Midbrain (tissue), 1 donor: ENCODE measurements around the gene DIP2C.
"Not testable (repeated sequence)": the region's sequence is repeated elsewhere in the genome, so short reads cannot be mapped to it uniquely, and the experiment has no call there.

ENCODE experiments used
- DNase-seq: peaks from one replicate; lab custom pipeline; 2025; lab: John Stamatoyannopoulos, UW

Gene DIP2C

DNA sequence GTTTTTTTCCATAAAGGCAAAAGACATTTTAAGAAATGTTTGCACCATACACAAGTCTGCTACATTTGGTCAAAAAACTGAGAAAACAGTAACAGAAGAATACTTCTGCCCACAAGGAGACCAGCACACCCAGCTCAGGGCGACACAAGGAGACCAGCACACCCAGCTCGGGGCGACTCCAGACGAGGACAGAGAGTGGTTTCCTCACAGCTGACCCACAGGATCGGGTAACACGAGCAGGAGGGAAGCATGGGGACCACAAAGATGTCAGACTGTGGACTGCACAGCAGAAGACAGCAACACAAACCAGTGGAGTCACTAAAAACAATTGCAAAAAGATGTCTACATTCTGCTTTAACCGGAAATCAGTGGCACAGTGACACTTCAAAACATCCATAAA, 237.6 kb downstream of the DIP2C start:
- no peak for DNase-seq

DNA sequence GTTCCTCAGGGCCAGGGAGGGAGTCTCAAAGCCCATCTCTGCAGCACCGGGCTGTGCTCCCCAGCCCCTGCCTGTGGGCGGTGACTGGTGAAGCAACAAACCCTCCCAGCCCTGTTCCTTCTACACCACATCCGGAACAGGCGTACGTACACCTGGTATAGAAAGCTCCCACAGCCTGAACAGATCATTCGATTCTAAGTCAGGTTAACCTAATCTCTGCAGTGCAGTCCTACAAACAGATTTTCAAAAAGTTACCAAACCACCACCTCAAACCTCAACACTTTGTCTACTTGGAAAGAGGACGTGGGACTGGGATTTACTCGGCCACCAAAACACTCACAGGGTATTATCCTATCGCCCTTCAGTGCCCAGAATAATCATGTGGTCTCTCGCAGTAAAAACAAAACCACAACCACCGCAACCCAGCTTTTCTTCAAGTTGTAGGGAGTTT, 238.4 kb downstream of the DIP2C start:
- DNase-seq, result peak; percentile 20

DNA sequence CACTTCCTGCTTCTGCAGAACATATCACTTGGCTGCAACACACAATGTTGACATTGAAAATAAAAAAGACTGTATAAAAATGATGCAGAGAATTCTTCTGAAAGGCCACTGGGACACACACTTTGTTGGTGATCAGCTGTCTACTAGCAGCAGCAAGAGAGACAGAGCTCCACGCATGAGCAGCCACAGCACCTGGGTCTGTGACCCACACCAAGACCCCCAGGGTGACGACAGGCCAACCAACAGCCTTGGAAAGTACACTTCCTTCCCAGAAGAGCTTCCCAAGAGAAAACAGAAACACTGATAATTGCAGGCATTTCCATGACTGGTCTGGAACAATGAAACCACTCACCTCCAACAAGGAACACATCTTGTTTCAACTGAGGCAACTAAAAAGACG, 239.0 kb downstream of the DIP2C start:
- DNase-seq, result no peak

- DNase-seq, result not testable (repeated sequence)
Measured at GRCh38 chr10:449331-449730, 240.1 kb downstream of the DIP2C start.

DNA sequence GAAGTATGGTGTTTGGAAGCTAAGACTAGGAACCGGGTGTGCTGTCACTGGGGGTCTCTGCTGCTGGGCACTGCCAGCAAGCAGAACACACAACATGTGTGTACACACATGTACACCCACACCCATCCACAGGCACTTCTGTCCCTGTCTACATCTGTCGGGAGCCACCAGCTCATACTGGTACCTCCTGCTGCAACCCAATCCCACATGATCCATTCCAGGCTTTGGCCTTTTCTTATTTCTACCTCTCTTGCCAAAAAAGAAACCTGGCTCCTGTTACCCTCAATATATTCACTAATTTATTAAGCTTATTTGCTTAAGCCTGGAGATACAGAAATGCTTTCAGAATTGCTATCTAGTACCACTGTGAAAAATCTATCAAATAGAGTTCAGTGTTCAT, 246.0 kb downstream of the DIP2C start:
- no peak for DNase-seq

- no peak for DNase-seq
Measured at GRCh38 chr10:442209-442608, 247.3 kb downstream of the DIP2C start.

DNA sequence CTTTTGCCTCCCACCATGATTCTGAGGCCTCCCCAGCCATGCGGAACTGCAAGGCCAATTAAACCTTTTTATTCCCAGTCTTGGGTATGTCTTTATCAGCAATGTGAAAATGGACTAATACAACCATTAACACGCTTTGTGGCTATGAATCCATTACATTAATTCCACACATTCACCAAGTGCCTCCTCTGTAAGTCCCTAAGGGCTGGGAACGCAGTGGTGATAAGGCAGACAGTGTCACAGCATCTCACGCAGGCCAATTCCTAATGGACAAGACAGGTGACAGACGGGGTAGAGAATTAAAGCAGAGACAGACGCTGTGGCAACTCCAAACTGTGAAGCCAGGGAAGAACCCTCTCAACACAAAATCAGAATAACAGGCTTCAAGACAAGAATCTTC, 247.8 kb downstream of the DIP2C start:
- DNase-seq, result no peak

GRCh38 chr10:440127-440526, 249.3 kb downstream of the DIP2C start:
- DNase-seq, result no peak

DNA sequence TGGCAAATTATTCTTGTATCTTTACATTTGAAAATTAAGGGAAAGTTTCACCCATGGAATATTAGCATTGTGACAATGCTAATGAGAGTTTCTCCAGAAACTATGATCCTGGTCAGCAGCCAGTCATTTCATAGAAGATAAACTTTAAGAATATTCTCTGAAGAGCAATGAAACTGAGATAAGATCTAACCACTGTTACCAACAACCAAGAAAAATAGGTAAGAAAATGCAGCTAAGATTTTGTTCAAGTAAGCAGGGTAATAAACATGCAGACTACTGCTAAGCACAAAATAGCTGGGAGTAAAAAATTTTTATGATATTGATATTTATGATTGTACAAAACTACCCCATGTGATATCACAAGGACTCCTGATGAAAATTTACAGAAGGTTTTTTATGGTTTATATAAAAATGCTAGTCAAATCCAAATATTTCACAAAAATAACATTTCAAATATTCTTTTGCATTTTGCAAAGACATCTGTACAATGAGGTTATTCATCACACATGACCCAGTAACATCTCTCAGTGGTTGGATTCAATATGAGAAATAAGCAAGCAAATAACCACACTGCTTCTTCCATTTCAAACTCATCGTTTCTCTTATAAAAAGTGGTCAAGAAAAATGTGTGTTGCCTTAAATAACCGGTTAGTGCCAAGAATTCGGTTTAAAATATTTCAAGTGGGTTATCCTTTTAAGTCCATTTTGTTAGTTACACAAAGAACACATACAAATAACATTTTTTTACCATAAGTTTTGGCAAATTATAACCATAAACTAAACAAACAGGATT, 251.6 kb downstream of the DIP2C start:
- DNase-seq, result no peak

- DNase-seq, result no peak
Measured at GRCh38 chr10:436911-437665, 252.4 kb downstream of the DIP2C start.

DNA sequence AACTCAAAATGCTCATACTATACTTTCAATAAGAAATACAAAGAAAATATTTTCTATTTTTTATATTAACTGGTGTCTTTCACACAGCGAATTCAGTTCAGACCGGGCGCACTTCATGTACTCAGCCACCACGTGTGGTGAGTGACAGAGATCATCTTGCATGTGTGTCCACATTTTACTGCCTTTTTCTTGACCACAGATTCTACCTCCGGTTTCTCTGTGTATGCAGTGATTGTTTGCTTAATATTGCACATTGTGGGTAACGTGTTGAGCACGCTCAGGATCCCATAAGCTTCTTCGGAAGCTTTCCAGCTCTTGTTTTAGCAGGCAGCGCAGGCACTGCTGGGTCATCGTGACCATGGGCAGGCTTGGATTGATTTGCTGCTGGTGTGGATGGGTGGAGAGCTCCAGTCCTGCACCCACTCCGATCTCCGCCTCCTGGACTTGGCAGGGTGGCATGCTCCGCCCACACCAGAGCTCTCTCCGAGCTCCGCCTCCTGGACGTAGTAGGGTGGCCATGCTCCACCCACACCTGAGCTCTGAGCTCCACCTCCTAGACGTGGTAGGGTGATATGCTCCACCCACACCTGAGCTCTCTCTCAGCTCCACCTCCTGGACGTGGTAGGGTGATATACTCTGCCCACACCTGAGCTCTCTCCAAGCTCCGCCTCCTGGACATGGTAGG, 253.3 kb downstream of the DIP2C start:
- DNase-seq, result no peak

DNA sequence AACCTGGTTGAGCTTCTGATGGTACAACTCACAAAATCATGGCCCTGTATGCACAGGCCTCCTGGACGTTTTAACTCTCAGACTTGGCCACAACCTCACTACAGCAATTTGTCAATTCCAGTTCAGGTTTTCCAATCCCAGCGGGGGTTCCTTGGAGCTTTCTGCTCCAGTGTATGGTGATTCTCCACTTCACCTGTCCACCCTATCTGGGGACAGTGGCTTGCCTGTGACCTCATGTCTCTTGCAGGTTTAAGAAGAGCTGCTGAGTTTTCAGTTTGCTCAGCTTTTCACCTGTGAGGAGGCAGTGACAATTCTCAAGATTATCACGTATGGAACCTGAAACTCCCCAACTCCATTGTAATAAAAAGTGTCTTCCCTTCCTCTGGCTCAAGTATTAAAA, 254.1 kb downstream of the DIP2C start:
- DNase-seq, result no peak

GRCh38 chr10:429696-430095, 259.8 kb downstream of the DIP2C start:
- no peak for DNase-seq

GRCh38 chr10:427761-428519, 261.5 kb downstream of the DIP2C start:
- no peak for DNase-seq

- not testable (repeated sequence) for DNase-seq
Measured at GRCh38 chr10:425365-425764, 264.1 kb downstream of the DIP2C start.

GRCh38 chr10:424724-425123, 264.7 kb downstream of the DIP2C start:
- DNase-seq, result not testable (repeated sequence)

- peak; percentile 32 for DNase-seq
Measured at GRCh38 chr10:423178-423577, 266.3 kb downstream of the DIP2C start.

- no peak for DNase-seq
Measured at GRCh38 chr10:422675-423074, 266.8 kb downstream of the DIP2C start.

GRCh38 chr10:422241-422640, 267.2 kb downstream of the DIP2C start:
- DNase-seq, result no peak

DNA sequence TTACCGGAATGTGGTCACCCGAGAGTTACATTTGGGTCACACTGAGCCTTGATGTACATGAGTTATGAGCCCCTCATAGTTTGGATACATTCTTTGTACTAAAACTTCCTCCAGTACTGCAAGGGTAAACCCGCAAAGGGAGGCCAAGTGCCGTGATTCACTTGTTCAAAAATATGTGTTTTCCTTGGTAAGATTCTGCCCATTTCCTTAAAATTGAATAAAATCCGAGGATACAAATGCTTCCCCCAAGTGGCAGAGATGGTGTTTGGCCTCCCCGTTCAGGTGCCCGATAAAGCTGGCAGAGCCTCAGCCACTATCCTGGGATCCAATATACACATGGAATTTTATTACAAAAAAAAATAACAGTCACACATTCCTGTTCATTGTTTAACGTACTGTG, 268.3 kb downstream of the DIP2C start:
- no peak for DNase-seq

DNA sequence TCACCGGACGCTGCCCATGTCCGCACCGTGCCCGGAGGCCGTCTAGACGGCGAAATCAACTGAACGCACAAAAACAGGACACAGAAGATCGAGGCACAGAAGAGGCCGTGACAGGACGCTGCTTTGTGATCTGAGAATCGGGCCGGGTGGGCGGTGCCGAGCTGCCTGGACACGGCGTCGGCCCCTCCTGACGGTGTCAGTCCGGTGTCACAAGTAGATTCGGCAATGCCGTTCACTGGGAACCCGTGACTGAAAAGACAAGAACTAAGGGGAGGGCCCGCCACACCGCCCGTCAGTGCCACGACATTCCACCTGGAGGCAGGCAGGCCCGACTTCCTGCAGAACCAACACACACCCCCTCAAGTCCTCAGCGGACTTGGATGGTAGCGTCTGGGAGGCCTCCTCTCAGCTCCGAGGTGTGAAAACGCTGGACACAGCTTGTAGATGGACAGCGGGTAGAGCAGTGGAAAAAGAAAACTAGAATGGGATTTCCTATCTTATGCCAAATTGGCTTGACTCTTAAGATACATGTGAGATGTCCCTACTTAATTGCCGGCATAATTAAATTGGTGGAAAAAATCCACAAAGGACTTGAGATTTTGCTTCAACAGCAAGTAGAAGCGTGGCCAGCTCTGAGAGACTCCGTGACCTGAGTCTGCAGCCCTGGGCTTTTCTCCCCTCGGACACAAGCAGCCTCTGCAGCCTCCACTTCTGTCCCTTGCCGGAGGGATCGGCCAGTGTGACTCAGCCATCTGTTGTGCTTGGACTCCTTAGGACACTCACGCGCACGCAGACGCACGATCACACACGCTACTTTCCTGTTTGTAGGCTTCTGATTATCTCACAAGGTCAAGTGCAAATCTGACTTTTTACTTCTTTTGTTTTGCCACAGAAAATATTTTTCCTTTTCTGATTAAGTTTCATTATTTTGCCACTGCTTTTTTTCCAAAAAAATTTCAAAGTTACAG, 269.0 kb downstream of the DIP2C start:
- no peak for DNase-seq
